SK-N-SH (cell line): ENCODE measurements around the gene IQGAP2. TPM values are rescaled to one million over a fixed set of nuclear protein-coding genes. Genes with fewer than 3 reads are reported as not detected.

Source experiments
- CTCF ChIA-PET: fragments of 300-600, 350-600 bp; formaldehyde crosslinking; extraction: SDS; loops from one replicate; lab custom pipeline; 2021; lab: Yijun Ruan, JAX
- POLR2A ChIA-PET: fragments of 350-600 bp; sonication (Branson Sonifier 250); formaldehyde crosslinking; extraction: SDS; loops from one replicate; lab custom pipeline; 2020; ENCODE audit warnings: antibody characterized with exemption, inconsistent platforms; lab: Yijun Ruan, JAX
- DNase-seq: peaks from one replicate; pipeline ENCODE4 v3.0.0; 2012
- H2AFZ ChIP-seq: fragments of 200-600 bp; sonication (generic); 2 replicates; pipeline ENCODE4 v1.8.1; 2016; ENCODE audit warnings: antibody characterized with exemption, mild to moderate bottlenecking, low read depth
- H3F3A ChIP-seq: fragments of 200-600 bp; sonication (generic); replicated peaks from 2 replicates; pipeline ENCODE3; 2016; ENCODE audit warnings: antibody characterized with exemption, mild to moderate bottlenecking; ENCODE audit not compliant: insufficient read depth
- H3K27ac ChIP-seq, 2 experiments: fragments of 200-500 bp in 1 of 2; fragments of 200-600 bp in 1 of 2; sonication (Bioruptor generic) in 1 of 2; sonication (generic), shearing (Covaris generic) in 1 of 2; 2 replicates each; pipeline versions ENCODE4 v1.5.1 to v1.6.1; 2014 to 2016; ENCODE audit warnings: low read depth in 2 of 2, inconsistent platforms in 1 of 2, low read length in 1 of 2, mild to moderate bottlenecking in 1 of 2, mixed read lengths in 1 of 2
- H3K27me3 ChIP-seq: fragments of 200-600 bp; sonication (generic), shearing (Covaris generic); 2 replicates; pipeline ENCODE4 v1.6.1; 2016; ENCODE audit warnings: mixed run types; ENCODE audit not compliant: insufficient read depth
- H3K36me3 ChIP-seq, 2 experiments: fragments of 200-500 bp in 1 of 2; fragments of 200-600 bp in 1 of 2; sonication (Bioruptor generic) in 1 of 2; sonication (generic) in 1 of 2; replicated peaks in 1 of 2; 2 replicates each; pipeline versions ENCODE3 to v1.5.1; 2014 to 2016; ENCODE audit warnings: low read length in 1 of 2, mild to moderate bottlenecking in 1 of 2; ENCODE audit not compliant: insufficient read depth in 2 of 2, control insufficient read depth in 1 of 2
- H3K4me1 ChIP-seq, 2 experiments: fragments of 200-500 bp in 1 of 2; fragments of 200-600 bp in 1 of 2; sonication (Bioruptor generic) in 1 of 2; sonication (generic), shearing (Covaris generic) in 1 of 2; 2 replicates each; pipeline versions ENCODE4 v1.5.1 to v1.6.1; 2014 to 2016; ENCODE audit warnings: low read depth in 1 of 2, low read length in 1 of 2, mixed run types in 1 of 2; ENCODE audit not compliant: insufficient read depth in 2 of 2, control insufficient read depth in 1 of 2
- H3K4me2 ChIP-seq: fragments of 200-600 bp; sonication (generic), shearing (Covaris generic); 2 replicates; pipeline ENCODE4 v1.6.1; 2017; ENCODE audit warnings: mixed run types
- H3K4me3 ChIP-seq, 2 experiments: fragments of 200-500 bp in 1 of 2; fragments of 200-600 bp in 1 of 2; sonication (Bioruptor generic) in 1 of 2; sonication (generic), shearing (Covaris generic) in 1 of 2; 2 replicates each; pipeline versions ENCODE4 v1.5.1 to v1.8.1; 2014 to 2016; ENCODE audit warnings: low read depth in 2 of 2, inconsistent platforms in 1 of 2, low read length in 1 of 2, mild to moderate bottlenecking in 1 of 2, mixed read lengths in 1 of 2, moderate library complexity in 1 of 2
- H3K79me2 ChIP-seq: fragments of 200-600 bp; sonication (generic); 2 replicates; pipeline ENCODE4 v1.8.1; 2017; ENCODE audit warnings: mild to moderate bottlenecking; ENCODE audit not compliant: insufficient read depth
- H3K9ac ChIP-seq: fragments of 200-600 bp; sonication (generic); 2 replicates; pipeline ENCODE4 v1.6.1; 2017; ENCODE audit warnings: mixed run types
- H3K9me2 ChIP-seq: fragments of 200-600 bp; sonication (generic); 2 replicates; pipeline ENCODE4 v1.6.1; 2017; ENCODE audit warnings: mixed run types
- H3K9me3 ChIP-seq: fragments of 200-600 bp; sonication (generic); 2 replicates; pipeline ENCODE4 v1.6.1; 2017; ENCODE audit warnings: mixed run types, mild to moderate bottlenecking, moderate library complexity
- H4K20me1 ChIP-seq: fragments of 200-600 bp; sonication (generic); 2 replicates; pipeline ENCODE4 v1.6.1; 2017; ENCODE audit warnings: mild to moderate bottlenecking, mixed run types; ENCODE audit not compliant: insufficient read depth
- CHD2 ChIP-seq: fragments of 150-350 bp; IDR thresholded peaks from 2 replicates; pipeline ENCODE4 v1.6.1; 2018; ENCODE audit warnings: low read length; ENCODE audit not compliant: partially characterized antibody
- ELF1 ChIP-seq: IDR thresholded peaks from 2 replicates; pipeline ENCODE4 v1.4.0; 2012
- EP300 ChIP-seq, 2 experiments: IDR thresholded peaks; 2 replicates each; pipeline versions ENCODE4 v1.4.0 to v1.6.1; 2012; ENCODE audit warnings: borderline replicate concordance in 1 of 2, low read depth in 1 of 2, low read length in 1 of 2
- EZH2phosphoT487 ChIP-seq: fragments of 200-600 bp; sonication (generic); IDR thresholded peaks from 2 replicates; pipeline ENCODE4 v1.6.1; 2017; ENCODE audit warnings: low read depth, mixed run types, mild to moderate bottlenecking, antibody characterized with exemption, moderate library complexity, borderline replicate concordance
- FOXJ3 ChIP-seq: sonication (generic); formaldehyde crosslinking; IDR thresholded peaks from 2 replicates; pipeline ENCODE4 v1.5.1; 2020; ENCODE audit warnings: mild to moderate bottlenecking, missing genetic modification reagents
- GABPA ChIP-seq: IDR thresholded peaks from 2 replicates; pipeline ENCODE4 v1.4.0; 2012; ENCODE audit warnings: low read depth, mild to moderate bottlenecking
- GATA2 ChIP-seq: sonication (generic); formaldehyde crosslinking; IDR thresholded peaks from 2 replicates; pipeline ENCODE4 v1.5.0; 2020; ENCODE audit warnings: mild to moderate bottlenecking, missing genetic modification reagents
- JUND ChIP-seq: IDR thresholded peaks from 2 replicates; pipeline ENCODE4 v1.4.0; 2012
- RAD21 ChIP-seq: IDR thresholded peaks from 2 replicates; pipeline ENCODE4 v1.6.1; 2012; ENCODE audit warnings: mild to moderate bottlenecking, low read length
- SIN3A ChIP-seq: IDR thresholded peaks from 2 replicates; pipeline ENCODE4 v1.6.1; 2012; ENCODE audit warnings: low read depth, mild to moderate bottlenecking, low read length, moderate library complexity, borderline replicate concordance
- YY1 ChIP-seq: IDR thresholded peaks from 2 replicates; pipeline ENCODE4 v1.4.0; 2012; ENCODE audit warnings: low read depth, mild to moderate bottlenecking
- WGBS: methylation state at CpG from one replicate; pipeline ENCODE4 v1.1.6; 2017; ENCODE audit warnings: low lambda C conversion rate; 5-methylcytosine and 5-hydroxymethylcytosine counted together
- polyA plus RNA-seq, 3 experiments: library from polyadenylated mRNA; depleted of rRNA; stranded (reverse); fragments of >200 nt; gene quantifications; 2 replicates each; pipeline ENCODE4 v1.2.3, GENCODE V29; 2012
- TF ChIP-seq, protein P1 (sequence below): IDR thresholded peaks from 2 replicates; pipeline ENCODE4 v1.4.0; 2012; ENCODE audit warnings: low read depth
- TF ChIP-seq, protein P2 (sequence below): IDR thresholded peaks from 2 replicates; pipeline ENCODE4; 2012
- TF ChIP-seq, protein P3 (sequence below): fragments of 150-350 bp; IDR thresholded peaks from 2 replicates; pipeline ENCODE4 v1.6.1; 2017; ENCODE audit warnings: antibody characterized with exemption, low read length, low read depth, borderline replicate concordance

The IQGAP2 gene
- polyA plus RNA-seq, 1 of the 3 experiments (the other 2 are of a cell fraction) = 2.1 TPM

DNA sequence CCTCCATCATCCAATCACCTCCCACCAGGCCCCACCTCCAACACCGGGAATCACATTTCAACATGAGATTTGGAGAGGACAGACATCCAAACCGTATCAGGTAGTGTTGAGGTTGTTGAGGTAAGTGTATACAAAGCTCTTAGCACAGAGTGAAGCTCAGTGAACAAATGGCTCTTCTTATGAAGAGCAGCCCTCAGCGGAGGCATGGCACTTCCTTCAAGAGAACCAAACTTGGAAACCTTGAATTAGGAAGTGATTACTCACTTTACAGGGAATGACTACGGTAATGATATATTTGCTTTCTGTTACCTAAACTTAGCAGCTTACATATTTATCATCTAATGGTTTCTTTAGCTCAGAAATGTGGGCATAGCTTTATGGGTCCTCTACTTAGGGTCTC, 92.8 kb downstream of the IQGAP2 start:
- ChIA-PET CTCF (no interaction called here), POLR2A (no interaction called here)
- H3K4me3 ChIP-seq = no peak overlapping the region
- H3K9ac ChIP-seq = no peak overlapping the region
- 60% methylated on average over 3 of the region's 4 CpGs for WGBS
- H3K79me2 ChIP-seq = no peaks in the 10 kb centered on the region
- H3K27me3 ChIP-seq = no peaks in the 10 kb centered on the region
- H2AFZ ChIP-seq = no peak overlapping the region
- no peaks in the 10 kb centered on the region for H3K9me2 ChIP-seq
- no peak overlapping the region for H3K4me2 ChIP-seq
- TF ChIP-seq, protein P1, sequence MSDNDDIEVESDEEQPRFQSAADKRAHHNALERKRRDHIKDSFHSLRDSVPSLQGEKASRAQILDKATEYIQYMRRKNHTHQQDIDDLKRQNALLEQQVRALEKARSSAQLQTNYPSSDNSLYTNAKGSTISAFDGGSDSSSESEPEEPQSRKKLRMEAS = no peak
- no peak for TF ChIP-seq SIN3A
- no peak for TF ChIP-seq RAD21
- no peak for TF ChIP-seq FOXJ3 (CRISPR knock-in tag)
- no peak for TF ChIP-seq ELF1
- TF ChIP-seq GABPA = no peak
- TF ChIP-seq JUND = no peak
- TF ChIP-seq CHD2 = no peak
- TF ChIP-seq, protein P2, sequence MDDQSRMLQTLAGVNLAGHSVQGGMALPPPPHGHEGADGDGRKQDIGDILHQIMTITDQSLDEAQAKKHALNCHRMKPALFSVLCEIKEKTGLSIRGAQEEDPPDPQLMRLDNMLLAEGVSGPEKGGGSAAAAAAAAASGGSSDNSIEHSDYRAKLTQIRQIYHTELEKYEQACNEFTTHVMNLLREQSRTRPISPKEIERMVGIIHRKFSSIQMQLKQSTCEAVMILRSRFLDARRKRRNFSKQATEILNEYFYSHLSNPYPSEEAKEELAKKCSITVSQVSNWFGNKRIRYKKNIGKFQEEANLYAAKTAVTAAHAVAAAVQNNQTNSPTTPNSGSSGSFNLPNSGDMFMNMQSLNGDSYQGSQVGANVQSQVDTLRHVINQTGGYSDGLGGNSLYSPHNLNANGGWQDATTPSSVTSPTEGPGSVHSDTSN = no peak
- TF ChIP-seq EZH2phosphoT487 = no peak
- no peak for TF ChIP-seq GATA2 (CRISPR knock-in tag)
- DNase-seq = no peak
- no peaks in the 10 kb centered on the region for H3K9me3 ChIP-seq
- no peak overlapping the region; a peak in 1 of 4 replicates for H3K27ac ChIP-seq
- peaks cover 3% of the 10 kb centered on the region for H3F3A ChIP-seq
- H3K4me1 ChIP-seq = no peaks in the 10 kb centered on the region; a peak in 2 of 4 replicates
- no peaks in the 10 kb centered on the region for H4K20me1 ChIP-seq
- no peaks in the 10 kb centered on the region for H3K36me3 ChIP-seq

DNA sequence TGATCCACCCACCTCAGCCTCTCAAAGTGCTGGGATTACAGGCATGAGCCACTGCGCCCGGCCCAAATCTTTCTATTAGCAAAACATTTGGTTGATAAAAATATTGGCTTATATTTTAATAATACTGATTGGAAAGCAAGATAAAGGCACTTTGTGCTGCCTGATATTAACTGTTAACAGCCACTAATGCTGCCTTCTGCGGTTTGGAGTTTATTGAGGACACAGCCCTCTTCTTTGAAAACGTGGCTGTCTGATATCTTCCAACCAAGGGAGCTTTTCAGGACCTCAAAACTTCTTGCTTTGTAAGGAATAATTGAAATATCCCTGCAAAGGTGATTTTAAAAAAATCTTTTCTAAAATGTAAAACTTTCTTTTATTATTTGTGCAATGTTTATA, 94.0 kb downstream of the IQGAP2 start:
- no peaks in the 10 kb centered on the region; a peak in 1 of 4 replicates for H3K4me1 ChIP-seq
- POLR2A ChIA-PET = no interaction called here
- 64% methylated on average over 4 of the region's 4 CpGs for WGBS
- H3F3A ChIP-seq = peaks cover 3% of the 10 kb centered on the region
- no peaks in the 10 kb centered on the region for H3K27me3 ChIP-seq
- no peak overlapping the region for H2AFZ ChIP-seq
- no peak overlapping the region for H3K9ac ChIP-seq
- H3K79me2 ChIP-seq = no peaks in the 10 kb centered on the region
- H3K4me3 ChIP-seq = no peak overlapping the region
- no peak for DNase-seq
- CTCF ChIA-PET = no interaction called here
- H3K27ac ChIP-seq = no peak overlapping the region
- no peaks in the 10 kb centered on the region for H3K36me3 ChIP-seq
- H3K9me3 ChIP-seq = no peaks in the 10 kb centered on the region
- H3K9me2 ChIP-seq = no peaks in the 10 kb centered on the region
- TF ChIP-seq YY1 (no peak), EP300 (IDR thresholded peaks at IDR 0.05; ENCODE audit: borderline replicate concordance in 1 of 2, low read depth in 1 of 2, low read length in 1 of 2) (no peak)
- TF ChIP-seq, protein P3, sequence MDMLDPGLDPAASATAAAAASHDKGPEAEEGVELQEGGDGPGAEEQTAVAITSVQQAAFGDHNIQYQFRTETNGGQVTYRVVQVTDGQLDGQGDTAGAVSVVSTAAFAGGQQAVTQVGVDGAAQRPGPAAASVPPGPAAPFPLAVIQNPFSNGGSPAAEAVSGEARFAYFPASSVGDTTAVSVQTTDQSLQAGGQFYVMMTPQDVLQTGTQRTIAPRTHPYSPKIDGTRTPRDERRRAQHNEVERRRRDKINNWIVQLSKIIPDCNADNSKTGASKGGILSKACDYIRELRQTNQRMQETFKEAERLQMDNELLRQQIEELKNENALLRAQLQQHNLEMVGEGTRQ = no peak
- no peak overlapping the region for H3K4me2 ChIP-seq
- no peaks in the 10 kb centered on the region for H4K20me1 ChIP-seq
